Activated CD4-positive, alpha-beta T cell treated with anti-CD3 and anti-CD28 coated beads, Interleukin-2, amount 50 U/mL, for 48 hours (primary cell): Measurements from ENCODE around the gene UTP15.

Source experiments
- DNase-seq, 2 experiments: peaks; one replicate each; pipeline ENCODE4 v3.0.0-alpha.2; 2020

The UTP15 gene

GRCh38 chr5:73565969-73566547 lies 515 bp downstream of the UTP15 start:
- no peak for DNase-seq

GRCh38 chr5:73582285-73583145 lies 17.0 kb downstream of the UTP15 start:
- DNase-seq = no peak

- DNase-seq = no peak
Observed at GRCh38 chr5:73587923-73588322, 22.4 kb downstream of the UTP15 start.

GRCh38 chr5:73591102-73591695 lies 25.7 kb downstream of the UTP15 start:
- DNase-seq = peak in 1 of 2 experiments; percentile 13

- no peak for DNase-seq
Observed at GRCh38 chr5:73591698-73592501, 26.4 kb downstream of the UTP15 start.

GRCh38 chr5:73592551-73592950 lies 27.0 kb downstream of the UTP15 start:
- DNase-seq = no peak

GRCh38 chr5:73596705-73597328 lies 31.3 kb downstream of the UTP15 start:
- DNase-seq = no peak

- no peak for DNase-seq
Observed at GRCh38 chr5:73599380-73599779, 33.8 kb downstream of the UTP15 start.

GRCh38 chr5:73603998-73604397 lies 38.5 kb downstream of the UTP15 start:
- no peak for DNase-seq

- no peak for DNase-seq
Observed at GRCh38 chr5:73605223-73606087, 39.9 kb downstream of the UTP15 start.

GRCh38 chr5:73606206-73606753 lies 40.7 kb downstream of the UTP15 start:
- DNase-seq = no peak

- no peak for DNase-seq
Observed at GRCh38 chr5:73607228-73607627, 41.7 kb downstream of the UTP15 start.

GRCh38 chr5:73612799-73613198 lies 47.3 kb downstream of the UTP15 start:
- no peak for DNase-seq

- DNase-seq = no peak
Observed at GRCh38 chr5:73615085-73615484, 49.5 kb downstream of the UTP15 start.

GRCh38 chr5:73615947-73616346 lies 50.4 kb downstream of the UTP15 start:
- DNase-seq = no peak

GRCh38 chr5:73617510-73618279 lies 52.2 kb downstream of the UTP15 start:
- no peak for DNase-seq

- no peak for DNase-seq
Observed at GRCh38 chr5:73619606-73620333, 54.2 kb downstream of the UTP15 start.

GRCh38 chr5:73620334-73620687 lies 54.8 kb downstream of the UTP15 start:
- DNase-seq = no peak

- DNase-seq = no peak
Observed at GRCh38 chr5:73623060-73623459, 57.5 kb downstream of the UTP15 start.

GRCh38 chr5:73623901-73624404 lies 58.4 kb downstream of the UTP15 start:
- no peak for DNase-seq
